Kidney tubule cell (primary cell): ENCODE results near the gene KBTBD13.
"Not testable (repeated sequence)": the region's sequence is repeated elsewhere in the genome, so short reads cannot be mapped to it uniquely, and the experiment has no call there.

Experiments
- DNase-seq: peaks from one replicate; pipeline ENCODE4 v3.0.0-alpha.2; 2018; ENCODE audit warnings: low spot score

Gene KBTBD13

DNA sequence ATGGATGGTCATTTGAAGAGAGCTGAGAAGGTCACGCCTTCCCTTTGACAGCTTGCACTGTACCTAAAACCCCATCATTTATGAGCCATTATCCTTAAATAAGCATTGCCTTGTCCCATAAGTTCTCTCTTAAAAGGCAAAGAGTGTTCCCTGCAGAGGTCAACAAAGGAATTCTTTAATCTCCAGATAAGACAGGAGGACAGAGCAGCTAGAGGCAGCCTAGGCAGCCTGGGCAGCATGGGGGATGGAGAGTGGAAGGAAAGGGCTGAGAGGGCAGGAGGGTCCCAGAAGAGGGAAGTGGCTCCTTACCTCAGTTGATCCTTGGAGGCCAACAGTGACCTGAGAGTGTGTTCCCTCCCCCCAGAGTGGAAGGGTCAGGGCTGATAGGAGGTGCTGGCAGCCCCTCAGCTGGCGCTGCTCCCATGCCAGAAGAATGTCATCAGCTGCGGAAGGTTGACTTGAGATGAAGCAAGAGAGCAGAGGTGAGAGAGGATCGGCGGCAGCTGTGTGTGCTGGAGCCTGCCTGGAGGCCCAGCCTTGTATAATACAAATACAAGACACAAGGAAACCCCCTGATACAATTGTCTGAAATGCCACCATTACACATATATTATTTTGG is 12.8 kb downstream of the KBTBD13 start:
- no peak for DNase-seq

DNA sequence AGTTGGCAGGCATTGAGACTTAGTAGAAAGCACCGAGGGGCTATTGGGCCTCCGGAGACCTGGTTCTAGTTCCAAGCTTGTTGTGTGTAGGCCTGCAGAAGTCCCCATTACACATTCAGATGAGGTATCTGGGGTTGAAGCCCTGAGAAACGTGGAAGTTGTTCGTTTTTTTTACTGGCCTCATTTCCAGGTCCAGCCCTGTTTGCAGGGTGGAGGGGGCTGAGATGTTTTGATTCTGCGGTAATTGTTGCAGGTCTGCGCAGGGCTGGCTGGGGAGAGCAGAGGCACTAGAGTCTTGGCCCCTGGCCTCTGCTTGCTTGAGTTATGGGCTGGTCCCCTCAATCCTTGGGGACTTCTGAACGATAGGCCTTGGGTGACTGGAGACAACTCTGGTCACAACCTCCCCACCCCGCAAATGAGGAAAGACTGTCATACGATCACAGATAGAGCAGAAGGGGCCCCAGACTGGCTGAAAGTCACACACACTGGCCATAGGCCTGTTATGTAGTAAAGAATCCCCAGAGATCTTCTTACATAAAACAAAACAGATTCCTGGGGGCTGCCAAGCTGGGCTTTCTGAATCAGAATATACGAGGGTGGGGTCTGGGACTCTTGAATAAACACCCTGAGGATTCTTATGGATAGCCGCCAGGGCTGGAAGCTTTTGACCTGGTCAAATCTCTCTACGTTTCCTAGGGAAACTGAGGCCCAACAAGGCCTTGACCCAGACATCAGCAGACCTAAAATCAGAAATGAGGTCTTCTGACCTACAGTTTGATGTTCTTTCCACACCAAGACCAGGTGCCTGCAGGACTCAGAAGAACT is 15.6 kb downstream of the KBTBD13 start:
- no peak for DNase-seq

- DNase-seq: no peak
These were observed 16.6 kb downstream of the KBTBD13 start for GRCh38 chr15:65092911-65093792.

- DNase-seq: not testable (repeated sequence)
These were observed 17.2 kb downstream of the KBTBD13 start for GRCh38 chr15:65093793-65094170.

DNA sequence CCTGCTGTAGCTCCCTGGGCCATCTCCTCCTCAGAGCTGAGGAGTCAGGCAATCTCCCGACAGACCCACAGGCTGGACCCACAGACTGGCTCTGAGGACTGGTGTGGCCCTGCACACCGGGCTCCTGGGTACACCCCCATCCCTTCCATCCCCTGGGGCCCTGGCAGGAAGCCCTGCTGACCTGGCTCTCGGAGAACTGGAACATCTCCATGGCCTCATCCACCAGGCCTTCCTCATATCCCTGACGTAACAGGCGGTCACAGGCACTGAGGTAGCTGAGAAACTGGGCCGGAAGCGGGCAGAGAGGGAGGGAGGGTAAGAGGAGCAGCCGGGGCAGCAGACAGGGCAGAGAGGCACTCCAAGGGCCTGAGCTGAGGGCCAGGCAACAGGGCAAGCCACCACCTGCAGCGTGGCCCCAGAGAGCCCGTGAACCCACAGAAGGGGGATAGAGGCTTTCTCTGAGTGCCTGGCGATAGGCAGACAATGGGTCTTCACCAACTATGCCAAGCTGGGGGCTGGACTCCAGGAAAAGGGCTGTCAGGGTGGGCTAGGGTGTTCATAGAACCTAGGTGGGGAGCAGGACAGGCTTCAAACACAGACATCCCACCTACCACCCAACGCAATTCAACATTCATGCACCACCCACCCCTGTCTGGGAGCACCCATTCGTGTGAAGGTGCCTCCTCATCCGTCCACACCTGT is 17.9 kb downstream of the KBTBD13 start:
- peak; percentile 44 for DNase-seq

GRCh38 chr15:65095011-65095746 is 18.6 kb downstream of the KBTBD13 start:
- no peak for DNase-seq

DNA sequence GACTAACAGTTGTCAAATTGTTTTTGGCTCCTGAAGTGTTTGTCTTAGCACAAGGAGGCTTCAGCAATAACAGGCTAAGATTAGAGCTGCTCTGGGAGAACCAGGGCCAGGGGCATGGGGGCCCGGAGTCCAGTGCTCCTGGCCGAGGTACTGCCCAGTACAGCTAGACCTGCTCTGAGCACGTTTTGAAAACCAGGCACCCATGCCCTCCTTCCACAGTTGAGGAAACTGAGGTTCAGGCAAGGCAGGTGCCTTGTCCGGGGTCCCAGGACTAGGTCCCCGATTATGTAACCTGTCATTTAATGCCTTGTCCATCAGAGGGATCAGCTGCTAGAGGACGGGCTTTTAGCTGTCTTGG is 19.2 kb downstream of the KBTBD13 start:
- no peak for DNase-seq

- DNase-seq: no peak
These were observed 20.2 kb downstream of the KBTBD13 start for GRCh38 chr15:65096481-65097385.

- no peak for DNase-seq
These were observed 21.2 kb downstream of the KBTBD13 start for GRCh38 chr15:65097651-65098263.

GRCh38 chr15:65099336-65099735 is 22.8 kb downstream of the KBTBD13 start:
- no peak for DNase-seq

GRCh38 chr15:65099801-65100200 is 23.3 kb downstream of the KBTBD13 start:
- not testable (repeated sequence) for DNase-seq

- DNase-seq: no peak
These were observed 23.9 kb downstream of the KBTBD13 start for GRCh38 chr15:65100442-65100841.

- DNase-seq: peak; percentile 49
These were observed 24.9 kb downstream of the KBTBD13 start for GRCh38 chr15:65101411-65101890.

- no peak for DNase-seq
These were observed 25.6 kb downstream of the KBTBD13 start for GRCh38 chr15:65101891-65102708.

GRCh38 chr15:65102912-65103311 is 26.4 kb downstream of the KBTBD13 start:
- DNase-seq: no peak

DNA sequence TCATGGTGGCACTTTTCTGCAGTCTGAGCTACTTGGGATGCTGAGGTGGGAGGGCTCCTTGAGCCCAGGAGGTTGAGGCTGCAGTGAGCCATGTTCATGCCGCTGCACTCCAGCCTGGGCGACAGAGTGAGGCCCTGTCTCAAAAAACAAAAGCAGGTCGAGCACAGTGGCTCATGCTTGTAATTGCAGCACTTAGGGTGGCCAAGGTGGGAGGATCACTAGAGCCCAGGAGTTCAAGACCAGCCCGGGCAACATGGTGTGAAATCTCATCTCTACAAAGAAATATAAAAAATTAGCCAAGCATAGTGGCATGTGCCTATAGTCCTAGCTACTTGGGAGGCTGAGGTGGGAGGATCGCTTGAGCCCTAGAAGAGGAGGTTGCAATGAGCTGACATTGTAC is 28.5 kb downstream of the KBTBD13 start:
- DNase-seq: no peak

GRCh38 chr15:65106011-65106590 is 29.6 kb downstream of the KBTBD13 start:
- DNase-seq: no peak

DNA sequence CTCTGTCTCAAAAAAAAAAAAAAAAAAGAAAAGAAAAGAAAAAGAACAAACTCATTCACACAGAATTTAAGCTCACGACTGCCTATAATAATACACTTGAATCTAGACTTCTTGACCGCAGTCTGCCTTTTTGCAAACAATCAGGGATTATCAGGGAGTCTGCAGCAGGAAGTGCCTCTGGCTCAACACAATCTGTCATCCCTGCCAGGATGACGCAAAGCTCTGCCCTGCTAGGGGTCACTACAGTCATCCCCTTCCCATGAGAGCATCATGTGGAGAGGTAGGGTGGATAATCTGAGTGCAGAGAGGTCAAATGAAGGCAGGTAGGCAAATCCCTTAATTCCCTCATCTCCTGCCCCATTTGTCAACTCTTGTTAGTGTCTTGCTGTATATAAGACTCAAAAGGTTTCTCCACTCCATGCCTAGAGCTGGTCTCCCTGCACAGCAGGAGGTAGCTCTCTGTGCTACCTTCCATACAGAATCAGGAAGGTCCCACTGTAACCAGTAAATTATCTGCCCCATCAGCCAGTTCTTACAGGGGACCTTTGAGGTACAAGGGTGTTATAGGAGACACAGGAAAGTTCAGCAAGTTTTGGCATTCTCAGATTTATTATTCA is 34.2 kb downstream of the KBTBD13 start:
- DNase-seq: no peak
